Heart left ventricle (tissue), 13 donors: ENCODE results near the gene TM9SF4.

Experiments
- CTCF ChIP-seq, 12 donors: fragments of 200-600 bp; sonication (generic) in 4 of 12; IDR thresholded peaks; one replicate each; pipeline versions ENCODE4 v1.5.0 to v1.8.0; 2018 to 2022; ENCODE audit warnings: antibody characterized with exemption in 12 of 12, mild to moderate bottlenecking in 5 of 12
- POLR2A ChIP-seq, 2 donors: fragments of 450-650 bp; IDR thresholded peaks; one replicate each; pipeline ENCODE4 v1.6.1; 2017; ENCODE audit warnings: antibody characterized with exemption in 2 of 2, mild to moderate bottlenecking in 2 of 2, moderate library complexity in 2 of 2
- donor health status: ischemic (EF 13 %, LVEDD 7.1; RV severe dilation, severe dysfunction).
- donor health status: DM: no; HTN: yes; CAD: no.
- donor health status: DM: no; HTN: no; CAD: no.
- donor health status: ischemic (EF 25% LVEDD 6.9; RV normal size, moderate dysfunction).
- donor health status: ischemic (EF 25% LVEDD 5.7; RV mildly dilated, moderate dysfunction).
- donor health status: ischemic (EF 35%, LVEDD 5.7; RV mildly dilated, moderate dysfunction).
- donor health status: nonischemic (EF 11% LVEDD 7.7; RV severe dilation, severe dysfunction).
- donor health status: DM: yes; HTN: yes; CAD: no.
- donor health status: PGD.
- donor health status: ischemic (EF 29% LVEDD 5.4; RV normal size, mild dysfunction).
- donor health status: nonischemic (EF 23%, LVEDD 6.1; RV moderate dilation, normal function).

- TF ChIP-seq CTCF (IDR thresholded peaks at IDR 0.05) (no peak), POLR2A (IDR thresholded peaks at IDR 0.05) (no peak)
These were observed 15.5 kb downstream of the TM9SF4 start for GRCh38 chr20:32124916-32125454.
